ENCODE measurements around the gene C6orf132.
"Not testable (repeated sequence)": the region's sequence is repeated elsewhere in the genome, so short reads cannot be mapped to it uniquely, and the experiment has no call there.

C6orf132 gene

GRCh38 chr6:42158631-42159030 lies 16.2 kb upstream of the C6orf132 start:
- DNase-seq = no peak

- no peak for DNase-seq
These were observed 15.6 kb upstream of the C6orf132 start for GRCh38 chr6:42158011-42158410.

GRCh38 chr6:42156638-42157037 lies 14.2 kb upstream of the C6orf132 start:
- no peak for DNase-seq

- DNase-seq = no peak
These were observed 12.9 kb upstream of the C6orf132 start for GRCh38 chr6:42155293-42155692.

- no peak for DNase-seq
These were observed 12.2 kb upstream of the C6orf132 start for GRCh38 chr6:42154461-42155209.

- DNase-seq = no peak
These were observed 11.5 kb upstream of the C6orf132 start for GRCh38 chr6:42153921-42154320.

GRCh38 chr6:42152528-42153213 lies 10.3 kb upstream of the C6orf132 start:
- DNase-seq = not testable (repeated sequence)

- no peak for DNase-seq
These were observed 9.6 kb upstream of the C6orf132 start for GRCh38 chr6:42152024-42152423.

- DNase-seq = no peak
These were observed 7.8 kb upstream of the C6orf132 start for GRCh38 chr6:42150254-42150653.

GRCh38 chr6:42148058-42148457 lies 5.6 kb upstream of the C6orf132 start:
- DNase-seq = no peak

GRCh38 chr6:42147138-42147562 lies 4.7 kb upstream of the C6orf132 start:
- no peak for DNase-seq

GRCh38 chr6:42141603-42142117 lies 760 bp downstream of the C6orf132 start:
- no peak for DNase-seq

GRCh38 chr6:42140756-42141602 lies 1.4 kb downstream of the C6orf132 start:
- DNase-seq = no peak

- DNase-seq = no peak
These were observed 2.4 kb downstream of the C6orf132 start for GRCh38 chr6:42140032-42140431.

- DNase-seq = no peak
These were observed 3.5 kb downstream of the C6orf132 start for GRCh38 chr6:42138630-42139619.

- DNase-seq = no peak
These were observed 4.2 kb downstream of the C6orf132 start for GRCh38 chr6:42138190-42138589.

GRCh38 chr6:42137194-42137753 lies 5.1 kb downstream of the C6orf132 start:
- DNase-seq = no peak

GRCh38 chr6:42136508-42137193 lies 5.8 kb downstream of the C6orf132 start:
- peak; percentile 52 for DNase-seq

GRCh38 chr6:42135722-42136121 lies 6.7 kb downstream of the C6orf132 start:
- no peak for DNase-seq

- no peak for DNase-seq
These were observed 7.3 kb downstream of the C6orf132 start for GRCh38 chr6:42135161-42135560.

- DNase-seq = no peak
These were observed 8.5 kb downstream of the C6orf132 start for GRCh38 chr6:42133926-42134325.
